GM23338 (cell line): ENCODE results near the gene TRAM2. TPM values are rescaled to one million over a fixed set of nuclear protein-coding genes. Genes with fewer than 3 reads are reported as not detected.
A peak's percentile ranks its signal among the peaks of the same experiment; 100 is the strongest.

Experiments
- ATAC-seq: fragments of 200-7000 bp; cut with Tn5 transposase; 3 replicates; pipeline ENCODE4 v1.9.1; 2020
- DNase-seq: peaks from one replicate; pipeline ENCODE4 v3.0.0-alpha.2; 2015; ENCODE audit warnings: low spot score
- H2AFZ ChIP-seq: fragments of 200-600 bp; sonication (generic); 2 replicates; pipeline ENCODE4 v1.8.0; 2016; ENCODE audit warnings: antibody characterized with exemption, mild to moderate bottlenecking, moderate library complexity
- H3F3A ChIP-seq: fragments of 200-600 bp; sonication (generic); replicated peaks from 2 replicates; pipeline ENCODE4 v1.8.0; 2017; ENCODE audit warnings: antibody characterized with exemption, mixed run types, low read depth
- H3K27ac ChIP-seq: fragments of 200-600 bp; sonication (generic); 2 replicates; pipeline ENCODE4 v1.6.1; 2016; ENCODE audit warnings: low read depth
- H3K27me3 ChIP-seq: fragments of 200-600 bp; sonication (generic); 2 replicates; pipeline ENCODE4 v1.8.0; 2016; ENCODE audit warnings: mild to moderate bottlenecking, mixed run types, moderate library complexity; ENCODE audit not compliant: insufficient read depth
- H3K36me3 ChIP-seq: fragments of 200-600 bp; sonication (generic); 2 replicates; pipeline ENCODE4 v1.8.0; 2016; ENCODE audit warnings: mild to moderate bottlenecking; ENCODE audit not compliant: insufficient read depth
- H3K4me1 ChIP-seq: fragments of 200-600 bp; sonication (generic); 2 replicates; pipeline ENCODE4 v1.8.0; 2016; ENCODE audit warnings: mild to moderate bottlenecking, moderate library complexity; ENCODE audit not compliant: insufficient read depth
- H3K4me2 ChIP-seq: fragments of 200-600 bp; sonication (generic); 2 replicates; pipeline ENCODE4 v1.7.1; 2017; ENCODE audit warnings: mixed run types
- H3K4me3 ChIP-seq: fragments of 200-600 bp; sonication (generic); 2 replicates; pipeline ENCODE4 v1.6.1; 2016; ENCODE audit warnings: mixed run types
- H3K79me2 ChIP-seq: fragments of 200-600 bp; sonication (generic); replicated peaks from 2 replicates; pipeline ENCODE4 v1.8.0; 2017; ENCODE audit warnings: mild to moderate bottlenecking; ENCODE audit not compliant: insufficient read depth
- H3K9me2 ChIP-seq: fragments of 200-600 bp; sonication (generic); 2 replicates; pipeline ENCODE4 v1.8.0; 2017; ENCODE audit not compliant: insufficient read depth
- H4K20me1 ChIP-seq: fragments of 200-600 bp; sonication (generic); replicated peaks from 2 replicates; pipeline ENCODE4 v1.8.0; 2017; ENCODE audit warnings: mild to moderate bottlenecking; ENCODE audit not compliant: insufficient read depth
- H3K27ac Mint-ChIP-seq: 2 replicates; pipeline ENCODE4 v1.8.0; 2020; ENCODE audit warnings: inconsistent platforms, mild to moderate bottlenecking, moderate library complexity, mixed read lengths
- H3K27me3 Mint-ChIP-seq: 3 replicates; pipeline ENCODE4 v1.8.0; 2022; ENCODE audit warnings: low read depth, mild to moderate bottlenecking, moderate library complexity, mixed read lengths, inconsistent platforms; ENCODE audit not compliant: insufficient read depth, poor library complexity
- H3K36me3 Mint-ChIP-seq: 3 replicates; pipeline ENCODE4 v1.8.0; 2021; ENCODE audit warnings: low read depth, mild to moderate bottlenecking, inconsistent platforms, moderate library complexity, mixed read lengths
- H3K4me1 Mint-ChIP-seq: 3 replicates; pipeline ENCODE4 v1.8.0; 2020; ENCODE audit warnings: mild to moderate bottlenecking, inconsistent platforms, mixed read lengths
- H3K4me3 Mint-ChIP-seq: 3 replicates; pipeline ENCODE4 v1.8.0; 2021; ENCODE audit warnings: moderate library complexity, mild to moderate bottlenecking, inconsistent platforms, mixed read lengths
- H3K9me3 Mint-ChIP-seq: 3 replicates; pipeline ENCODE4 v1.8.0; 2020; ENCODE audit warnings: moderate library complexity, mild to moderate bottlenecking, inconsistent platforms, mixed read lengths
- EZH2phosphoT487 ChIP-seq: fragments of 200-600 bp; sonication (generic); IDR thresholded peaks from one replicate; pipeline ENCODE4 v1.8.1; 2018; ENCODE audit warnings: antibody characterized with exemption; ENCODE audit not compliant: unreplicated experiment
- NANOG ChIP-seq: IDR thresholded peaks from 2 replicates; pipeline ENCODE4 v1.6.1; 2016; ENCODE audit warnings: antibody characterized with exemption, borderline replicate concordance
- POLR2AphosphoS5 ChIP-seq: IDR thresholded peaks from 2 replicates; pipeline ENCODE4 v1.6.1; 2016; ENCODE audit warnings: antibody characterized with exemption, low read depth
- STAT1 ChIP-seq: IDR thresholded peaks from one replicate; pipeline ENCODE4 v1.6.1; 2016; ENCODE audit warnings: antibody characterized with exemption; ENCODE audit not compliant: unreplicated experiment
- ZNF114 ChIP-seq: fragments of 250-450 bp; sonication (Bioruptor Pico); IDR thresholded peaks from 2 replicates; pipeline ENCODE4 v1.5.0; 2020; ENCODE audit warnings: mild to moderate bottlenecking, moderate library complexity
- ZNF331 ChIP-seq: fragments of 250-450 bp; sonication (Bioruptor Pico); IDR thresholded peaks from 2 replicates; pipeline ENCODE4 v1.5.0; 2020; ENCODE audit warnings: low read depth, mild to moderate bottlenecking, moderate library complexity
- polyA plus RNA-seq: library from polyadenylated mRNA; unstranded; fragments of >200 nt; fragmentation: Nextera tagmentation; extraction: Ambion mirVana; gene quantifications from 2 replicates; pipeline ENCODE4 v1.2.1, GENCODE V29; 2016
- total RNA-seq: library from RNA; depleted of rRNA; stranded (reverse); fragments of >200 nt; shearing (Covaris generic); gene quantifications from 2 replicates; pipeline ENCODE4 v1.2.3, GENCODE V29; 2014
- TF ChIP-seq, protein P1 (sequence below): IDR thresholded peaks from one replicate; pipeline ENCODE4 v1.6.1; 2018; ENCODE audit warnings: antibody characterized with exemption; ENCODE audit not compliant: unreplicated experiment
- TF ChIP-seq, protein P2 (sequence below), 2 experiments: fragments of 200-600 bp in 1 of 2; sonication (generic) in 1 of 2; conservative IDR thresholded peaks; 2 replicates each; pipeline versions ENCODE4 v1.5.1 to v1.6.1; 2016 to 2017; ENCODE audit warnings: antibody characterized with exemption in 2 of 2, low read depth in 2 of 2, mild to moderate bottlenecking in 2 of 2, moderate library complexity in 1 of 2
- TF ChIP-seq, protein P3 (sequence below): IDR thresholded peaks from 2 replicates; pipeline ENCODE4 v1.6.1; 2016; ENCODE audit warnings: antibody characterized with exemption

Gene TRAM2
- total and polyA plus RNA-seq, 2 experiments from 2014 or later: 4.0 to 14.0 TPM

DNA sequence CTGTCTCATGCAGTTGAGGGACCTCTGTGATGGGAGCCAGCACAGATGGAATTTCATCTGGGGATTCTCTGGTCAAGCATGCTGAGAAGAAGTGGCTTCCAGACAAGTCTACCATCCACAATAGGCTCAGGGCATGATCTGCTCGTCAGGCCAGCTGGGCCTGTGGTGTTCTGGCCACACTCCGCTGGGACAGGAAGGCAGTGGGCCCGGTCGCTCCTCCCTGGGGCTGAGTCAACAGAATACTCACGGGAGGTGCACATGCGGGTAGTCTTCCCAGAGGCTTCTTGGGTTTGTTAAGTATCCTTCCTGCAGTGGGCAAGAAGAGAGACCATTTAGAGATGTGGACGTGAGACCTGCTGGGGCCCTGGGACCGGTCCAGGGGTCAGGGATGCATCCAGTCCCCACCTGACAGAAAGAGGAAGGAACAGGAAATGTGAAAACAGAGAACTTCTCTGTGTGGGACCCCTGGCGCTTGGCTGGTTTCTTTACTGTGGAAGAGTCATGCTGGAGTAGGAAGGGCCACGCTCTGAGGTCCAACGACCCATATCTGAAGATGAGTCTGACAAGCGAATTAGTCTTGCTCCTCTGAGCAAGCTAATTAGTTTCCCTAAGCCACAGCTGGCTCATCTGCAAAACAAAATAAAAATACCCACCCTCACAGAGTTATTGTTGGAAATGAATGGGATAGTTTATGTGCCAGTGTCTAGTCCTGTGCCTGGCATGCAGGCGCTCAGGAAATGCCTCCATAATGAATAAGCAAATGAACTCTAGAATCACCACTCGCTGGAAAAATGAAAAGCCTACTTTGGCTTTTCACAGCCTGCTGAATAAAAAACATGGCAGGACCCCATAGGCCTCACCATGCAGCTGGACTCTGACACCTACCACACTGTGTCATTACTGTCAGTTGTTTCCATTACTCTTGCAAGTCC is 67.3 kb downstream of the TRAM2 start (continued):
- TF ChIP-seq, protein P1, sequence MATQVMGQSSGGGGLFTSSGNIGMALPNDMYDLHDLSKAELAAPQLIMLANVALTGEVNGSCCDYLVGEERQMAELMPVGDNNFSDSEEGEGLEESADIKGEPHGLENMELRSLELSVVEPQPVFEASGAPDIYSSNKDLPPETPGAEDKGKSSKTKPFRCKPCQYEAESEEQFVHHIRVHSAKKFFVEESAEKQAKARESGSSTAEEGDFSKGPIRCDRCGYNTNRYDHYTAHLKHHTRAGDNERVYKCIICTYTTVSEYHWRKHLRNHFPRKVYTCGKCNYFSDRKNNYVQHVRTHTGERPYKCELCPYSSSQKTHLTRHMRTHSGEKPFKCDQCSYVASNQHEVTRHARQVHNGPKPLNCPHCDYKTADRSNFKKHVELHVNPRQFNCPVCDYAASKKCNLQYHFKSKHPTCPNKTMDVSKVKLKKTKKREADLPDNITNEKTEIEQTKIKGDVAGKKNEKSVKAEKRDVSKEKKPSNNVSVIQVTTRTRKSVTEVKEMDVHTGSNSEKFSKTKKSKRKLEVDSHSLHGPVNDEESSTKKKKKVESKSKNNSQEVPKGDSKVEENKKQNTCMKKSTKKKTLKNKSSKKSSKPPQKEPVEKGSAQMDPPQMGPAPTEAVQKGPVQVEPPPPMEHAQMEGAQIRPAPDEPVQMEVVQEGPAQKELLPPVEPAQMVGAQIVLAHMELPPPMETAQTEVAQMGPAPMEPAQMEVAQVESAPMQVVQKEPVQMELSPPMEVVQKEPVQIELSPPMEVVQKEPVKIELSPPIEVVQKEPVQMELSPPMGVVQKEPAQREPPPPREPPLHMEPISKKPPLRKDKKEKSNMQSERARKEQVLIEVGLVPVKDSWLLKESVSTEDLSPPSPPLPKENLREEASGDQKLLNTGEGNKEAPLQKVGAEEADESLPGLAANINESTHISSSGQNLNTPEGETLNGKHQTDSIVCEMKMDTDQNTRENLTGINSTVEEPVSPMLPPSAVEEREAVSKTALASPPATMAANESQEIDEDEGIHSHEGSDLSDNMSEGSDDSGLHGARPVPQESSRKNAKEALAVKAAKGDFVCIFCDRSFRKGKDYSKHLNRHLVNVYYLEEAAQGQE: no peak
- TF ChIP-seq ZNF114 (CRISPR knock-in tag) (no peak), STAT1 (no peak), NANOG (no peak)

DNA sequence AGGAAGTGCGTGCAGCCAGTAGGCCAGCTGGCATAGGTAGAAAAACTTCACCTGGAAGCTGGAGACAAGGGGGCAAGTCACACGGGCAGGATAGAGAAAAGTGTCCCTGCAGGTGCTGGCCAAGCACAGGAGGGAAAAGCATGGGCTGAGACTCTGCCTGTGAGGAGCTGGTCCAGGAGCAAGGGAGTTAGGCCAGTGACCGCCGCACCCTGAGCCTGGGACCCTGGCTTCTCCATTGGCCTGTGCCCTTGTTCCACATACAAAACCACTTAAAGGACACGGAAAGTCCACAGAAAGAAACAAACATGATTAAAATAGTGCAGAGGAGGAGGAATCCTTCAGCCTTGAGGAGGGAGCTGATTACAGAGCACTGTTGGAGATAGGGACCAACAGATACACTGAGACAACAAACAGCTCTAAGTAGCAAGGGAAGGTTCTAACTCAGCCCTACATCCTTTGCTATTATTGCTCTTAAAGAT is 68.6 kb downstream of the TRAM2 start:
- no peaks in the 10 kb centered on the region for H3K27me3 ChIP-seq
- H3K27ac ChIP-seq: no peak overlapping the region
- H3K27ac Mint-ChIP-seq: peak overlapping the region; percentile 71; the same call in 1 of the 2 replicates
- peaks cover 10% of the 10 kb centered on the region for H3K27me3 Mint-ChIP-seq
- H4K20me1 ChIP-seq: 0 out of 2 replicates have a peak, but pooled peaks cover 2% of the 10 kb centered on the region
- H3F3A ChIP-seq: no peaks in the 10 kb centered on the region
- H3K36me3 ChIP-seq: peaks cover 3% of the 10 kb centered on the region; the same call in 1 of the 2 replicates
- no peak overlapping the region for H3K4me3 Mint-ChIP-seq
- H2AFZ ChIP-seq: no peak overlapping the region
- no peaks in the 10 kb centered on the region for H3K9me3 Mint-ChIP-seq
- H3K4me2 ChIP-seq: no peak overlapping the region
- no peak overlapping the region for H3K4me3 ChIP-seq
- peaks cover 6% of the 10 kb centered on the region for H3K4me1 ChIP-seq
- ATAC-seq (no peak), DNase-seq (no peak)
- H3K79me2 ChIP-seq: no peaks in the 10 kb centered on the region
- H3K36me3 Mint-ChIP-seq: peaks cover 27% of the 10 kb centered on the region
- peaks cover 20% of the 10 kb centered on the region for H3K4me1 Mint-ChIP-seq
- H3K9me2 ChIP-seq: no peaks in the 10 kb centered on the region
- TF ChIP-seq ZNF331 (CRISPR knock-in tag): no peak
- no peak for TF ChIP-seq ZNF114 (CRISPR knock-in tag)
- TF ChIP-seq, protein P2, sequence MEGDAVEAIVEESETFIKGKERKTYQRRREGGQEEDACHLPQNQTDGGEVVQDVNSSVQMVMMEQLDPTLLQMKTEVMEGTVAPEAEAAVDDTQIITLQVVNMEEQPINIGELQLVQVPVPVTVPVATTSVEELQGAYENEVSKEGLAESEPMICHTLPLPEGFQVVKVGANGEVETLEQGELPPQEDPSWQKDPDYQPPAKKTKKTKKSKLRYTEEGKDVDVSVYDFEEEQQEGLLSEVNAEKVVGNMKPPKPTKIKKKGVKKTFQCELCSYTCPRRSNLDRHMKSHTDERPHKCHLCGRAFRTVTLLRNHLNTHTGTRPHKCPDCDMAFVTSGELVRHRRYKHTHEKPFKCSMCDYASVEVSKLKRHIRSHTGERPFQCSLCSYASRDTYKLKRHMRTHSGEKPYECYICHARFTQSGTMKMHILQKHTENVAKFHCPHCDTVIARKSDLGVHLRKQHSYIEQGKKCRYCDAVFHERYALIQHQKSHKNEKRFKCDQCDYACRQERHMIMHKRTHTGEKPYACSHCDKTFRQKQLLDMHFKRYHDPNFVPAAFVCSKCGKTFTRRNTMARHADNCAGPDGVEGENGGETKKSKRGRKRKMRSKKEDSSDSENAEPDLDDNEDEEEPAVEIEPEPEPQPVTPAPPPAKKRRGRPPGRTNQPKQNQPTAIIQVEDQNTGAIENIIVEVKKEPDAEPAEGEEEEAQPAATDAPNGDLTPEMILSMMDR (conservative IDR thresholded peaks at IDR 0.05; ENCODE audit: low read depth in 2 of 2): no peak
- TF ChIP-seq POLR2AphosphoS5: no peak
- TF ChIP-seq, protein P3, sequence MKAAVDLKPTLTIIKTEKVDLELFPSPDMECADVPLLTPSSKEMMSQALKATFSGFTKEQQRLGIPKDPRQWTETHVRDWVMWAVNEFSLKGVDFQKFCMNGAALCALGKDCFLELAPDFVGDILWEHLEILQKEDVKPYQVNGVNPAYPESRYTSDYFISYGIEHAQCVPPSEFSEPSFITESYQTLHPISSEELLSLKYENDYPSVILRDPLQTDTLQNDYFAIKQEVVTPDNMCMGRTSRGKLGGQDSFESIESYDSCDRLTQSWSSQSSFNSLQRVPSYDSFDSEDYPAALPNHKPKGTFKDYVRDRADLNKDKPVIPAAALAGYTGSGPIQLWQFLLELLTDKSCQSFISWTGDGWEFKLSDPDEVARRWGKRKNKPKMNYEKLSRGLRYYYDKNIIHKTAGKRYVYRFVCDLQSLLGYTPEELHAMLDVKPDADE: no peak
- no peak for TF ChIP-seq NANOG
- TF ChIP-seq, protein P1: no peak
- TF ChIP-seq EZH2phosphoT487: no peak
